Measurements from ENCODE around the gene GMDS. TPM values are rescaled to one million over a fixed set of nuclear protein-coding genes. Genes with fewer than 3 reads are reported as not detected.

GMDS gene
- total RNA-seq, 1 experiment from 2014 or later: 7.9 TPM

DNA sequence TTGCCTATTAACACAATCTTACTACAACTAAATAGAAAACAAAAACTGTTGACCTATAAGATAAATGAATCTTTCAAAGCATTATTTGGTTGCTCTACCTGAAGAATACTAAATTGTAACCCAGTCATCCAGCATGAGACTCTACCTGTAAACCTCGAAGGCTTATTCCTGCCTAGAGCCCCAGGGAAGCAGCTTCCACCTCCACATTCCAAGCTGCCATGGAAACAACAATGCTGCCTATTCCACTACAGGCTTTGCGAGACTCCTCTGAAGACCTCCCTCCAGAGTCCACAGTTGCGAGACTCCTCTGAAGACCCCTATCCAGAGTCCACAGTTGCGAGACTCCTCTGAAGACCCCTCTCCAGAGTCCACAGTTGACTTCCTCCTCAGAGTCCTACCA is 15.7 kb downstream of the GMDS start:
- Histone ChIP-seq H3K36me3 (no peaks in the 10 kb centered on the region), H3K4me1 (replicated peaks) (peaks cover 9% of the 10 kb centered on the region), H3K27me3 (replicated peaks) (no peaks in the 10 kb centered on the region), H3K9me3 (replicated peaks) (no peaks in the 10 kb centered on the region), H3K4me3 (no peak overlapping the region), H3K27ac (no peak overlapping the region)
- DNase-seq (ENCODE audit: low read depth in 1 of 2, low spot score in 2 of 2): no peak

DNA sequence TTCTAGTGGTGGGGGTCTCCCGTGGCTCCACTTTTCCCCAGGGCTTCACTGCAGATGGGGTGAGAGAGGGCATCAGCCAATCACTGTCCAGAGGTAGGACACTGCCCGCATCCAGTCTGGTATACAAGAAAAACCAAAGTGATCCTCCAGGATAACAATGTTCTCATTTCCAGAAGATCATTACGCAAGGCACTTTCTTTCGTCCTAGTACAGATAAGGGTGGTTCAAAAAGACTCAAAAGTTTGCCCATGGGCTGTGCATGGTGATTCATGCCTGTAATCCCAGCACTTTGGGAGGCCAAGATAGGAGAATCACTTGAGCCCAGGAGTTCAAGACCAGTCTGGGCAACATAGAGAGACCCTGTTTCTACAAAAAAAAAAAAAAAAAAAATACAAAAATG is 16.4 kb downstream of the GMDS start:
- no peak for DNase-seq (ENCODE audit: low read depth in 1 of 2, low spot score in 2 of 2)

DNA sequence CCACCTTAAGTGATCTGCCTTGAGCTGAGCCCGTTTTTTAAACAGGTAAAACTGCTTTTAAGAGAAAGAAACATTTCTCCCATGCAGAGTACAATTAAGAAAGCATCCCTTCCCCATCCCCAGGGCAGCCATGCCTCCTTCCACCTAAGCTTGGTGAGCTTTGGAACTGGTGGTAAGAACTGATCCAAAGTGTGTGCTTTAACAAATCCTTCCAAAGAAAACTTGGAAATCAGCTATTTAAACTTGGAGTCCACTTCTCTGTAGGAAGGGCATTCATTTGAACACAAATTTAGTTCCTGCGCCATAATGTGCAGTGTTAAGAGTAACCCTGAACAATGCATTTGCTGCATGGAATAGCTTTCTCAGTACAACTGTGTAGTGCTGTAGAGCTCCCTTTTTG is 17.0 kb downstream of the GMDS start:
- Histone ChIP-seq H3K4me1 (replicated peaks) (peaks cover 9% of the 10 kb centered on the region), H3K4me3 (no peak overlapping the region), H3K9me3 (replicated peaks) (no peaks in the 10 kb centered on the region), H3K27ac (no peak overlapping the region), H3K36me3 (no peaks in the 10 kb centered on the region), H3K27me3 (replicated peaks) (no peaks in the 10 kb centered on the region)
- DNase-seq (ENCODE audit: low read depth in 1 of 2, low spot score in 2 of 2): no peak

More for the DNA sequence above, 16.4 kb downstream of the GMDS start:
- Histone ChIP-seq H3K27ac (no peak overlapping the region), H3K27me3 (replicated peaks) (no peaks in the 10 kb centered on the region), H3K4me3 (no peak overlapping the region), H3K36me3 (no peaks in the 10 kb centered on the region), H3K4me1 (replicated peaks) (peaks cover 9% of the 10 kb centered on the region), H3K9me3 (replicated peaks) (no peaks in the 10 kb centered on the region)

DNA sequence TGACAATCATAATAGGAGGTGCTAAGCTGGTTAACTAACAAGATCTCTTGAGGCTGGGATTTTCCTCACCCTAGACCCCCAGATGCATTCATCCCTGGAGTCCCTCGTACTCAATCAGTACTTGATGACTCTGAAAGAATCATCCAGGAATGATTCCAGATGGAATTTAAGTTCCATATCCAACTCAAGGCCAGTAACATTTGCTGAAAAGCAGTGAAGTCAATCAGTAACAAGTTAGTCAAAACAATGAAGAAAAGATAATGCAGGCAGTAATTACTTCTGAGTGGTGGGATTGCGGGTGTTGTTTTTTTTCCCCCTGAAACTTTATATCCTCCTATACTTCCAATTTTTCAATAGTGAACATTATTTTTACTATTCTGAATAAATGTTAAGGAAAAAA is 18.6 kb downstream of the GMDS start:
- no peak overlapping the region for H3K27ac ChIP-seq

DNA sequence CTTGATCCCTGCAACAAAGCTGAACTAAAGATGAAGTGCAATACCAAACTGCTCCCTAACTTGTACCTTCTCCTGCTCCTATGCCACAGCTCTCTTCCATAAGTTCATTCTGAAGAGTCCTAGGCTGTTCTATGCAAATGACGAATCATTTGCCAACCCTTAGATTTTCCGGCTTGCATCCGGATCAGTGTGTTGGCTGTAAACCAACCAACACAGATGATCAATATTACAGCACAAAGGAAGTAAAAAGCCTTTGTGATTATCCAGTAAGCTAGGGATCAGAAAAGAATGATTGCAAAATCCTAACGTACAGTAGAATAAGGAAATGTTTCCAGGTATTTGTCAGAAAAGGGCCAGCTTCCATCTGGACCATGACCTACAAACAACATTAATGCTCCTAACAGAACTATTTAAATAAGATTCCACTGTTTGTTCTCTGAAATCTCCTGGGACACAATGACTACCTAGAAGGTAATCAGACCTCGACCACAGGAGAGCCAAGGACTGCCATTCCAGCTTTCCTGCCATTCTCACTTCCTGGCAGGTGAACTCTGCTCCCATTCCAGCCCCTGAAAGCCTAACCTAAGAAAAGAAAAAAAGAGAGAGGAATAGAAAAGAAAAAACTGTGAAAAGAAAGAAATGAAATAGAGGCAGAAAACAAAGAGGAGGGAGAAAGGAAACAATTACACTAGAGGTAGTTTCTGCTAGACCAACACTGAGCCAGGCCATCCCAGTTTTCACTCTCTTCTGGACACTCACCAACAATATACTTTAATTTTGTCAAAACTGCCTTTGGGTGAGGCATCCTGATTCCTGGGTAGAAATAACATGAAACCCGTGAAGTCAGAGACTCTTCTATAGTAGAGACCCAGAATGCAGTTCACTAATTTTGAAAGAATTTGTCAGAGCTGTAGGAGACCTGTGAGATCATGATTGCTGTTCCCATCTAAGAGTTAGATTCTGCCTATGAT is 19.7 kb downstream of the GMDS start:
- no peak overlapping the region for H3K4me3 ChIP-seq
- no peak overlapping the region for H3K27ac ChIP-seq
- H3K27me3 ChIP-seq (replicated peaks): no peaks in the 10 kb centered on the region
- no peaks in the 10 kb centered on the region for H3K9me3 ChIP-seq (replicated peaks)
- DNase-seq (ENCODE audit: low read depth in 1 of 2, low spot score in 2 of 2): no peak
- H3K4me1 ChIP-seq (replicated peaks): peaks cover 4% of the 10 kb centered on the region
- H3K36me3 ChIP-seq: no peaks in the 10 kb centered on the region

More for the DNA sequence above, 18.6 kb downstream of the GMDS start:
- DNase-seq (ENCODE audit: low read depth in 1 of 2, low spot score in 2 of 2): no peak
- H3K36me3 ChIP-seq: no peaks in the 10 kb centered on the region
- H3K27me3 ChIP-seq (replicated peaks): no peaks in the 10 kb centered on the region
- peaks cover 13% of the 10 kb centered on the region for H3K4me1 ChIP-seq (replicated peaks)
- H3K4me3 ChIP-seq: no peak overlapping the region
- H3K9me3 ChIP-seq (replicated peaks): no peaks in the 10 kb centered on the region

DNA sequence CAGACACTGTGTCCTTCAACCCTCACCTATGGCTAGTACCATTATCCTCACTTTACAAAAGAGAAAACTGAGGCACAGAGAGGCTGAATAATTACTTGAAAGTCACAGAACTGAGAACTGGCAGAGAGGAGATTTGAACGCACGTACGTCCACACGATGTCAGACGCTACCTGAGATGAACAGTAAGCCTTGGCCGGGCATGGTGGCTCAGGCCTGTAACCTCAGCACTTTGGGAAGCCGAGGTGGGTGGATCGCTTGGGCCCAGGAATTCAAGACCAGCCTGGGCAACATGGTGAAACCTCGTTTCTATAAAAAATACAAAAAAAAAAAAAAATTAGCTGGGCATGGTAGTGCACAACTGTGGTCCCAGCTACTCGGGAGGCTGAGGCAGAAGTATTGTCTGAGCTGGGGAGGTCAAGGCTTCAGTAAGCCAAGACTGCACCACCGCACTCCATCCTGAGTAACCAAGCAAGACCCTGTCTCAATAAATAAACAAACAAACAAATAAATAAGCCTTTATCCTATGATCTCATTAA is 20.5 kb downstream of the GMDS start:
- peaks cover 4% of the 10 kb centered on the region for H3K4me1 ChIP-seq (replicated peaks)
- no peak overlapping the region for H3K27ac ChIP-seq
- no peak for DNase-seq (ENCODE audit: low read depth in 1 of 2, low spot score in 2 of 2)
- H3K27me3 ChIP-seq (replicated peaks): no peaks in the 10 kb centered on the region
- no peak overlapping the region for H3K4me3 ChIP-seq
- H3K9me3 ChIP-seq (replicated peaks): no peaks in the 10 kb centered on the region
- no peaks in the 10 kb centered on the region for H3K36me3 ChIP-seq

DNA sequence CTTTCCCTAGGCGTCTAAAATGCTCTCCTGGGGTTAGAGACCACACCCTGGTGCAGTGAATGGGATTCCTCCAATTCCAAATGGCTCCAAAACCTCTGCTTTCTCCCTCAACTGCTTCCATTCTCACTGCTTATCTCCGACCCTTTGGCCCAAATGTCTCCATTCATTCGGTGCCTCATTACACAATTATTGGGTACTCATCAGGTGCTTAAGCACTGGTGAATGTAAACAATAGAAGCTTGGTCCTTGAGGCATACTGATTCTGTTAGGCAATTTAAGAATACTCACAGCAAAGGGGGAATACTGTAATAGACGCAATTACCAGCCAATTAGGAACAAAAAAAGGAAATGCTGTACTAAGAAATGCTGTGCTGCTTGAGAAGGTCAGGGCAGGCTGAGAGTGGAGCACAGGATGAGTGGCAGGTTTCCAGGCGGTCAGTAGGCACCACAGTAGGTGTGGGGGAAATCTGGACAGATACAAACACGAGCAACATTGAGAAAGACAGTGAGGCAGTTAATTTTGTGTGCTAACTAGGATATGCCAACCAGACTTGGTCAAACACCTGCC is 23.0 kb downstream of the GMDS start:
- DNase-seq (ENCODE audit: low read depth in 1 of 2, low spot score in 2 of 2): no peak
- H3K36me3 ChIP-seq: no peaks in the 10 kb centered on the region
- peak overlapping the region; percentile 41 for H3K4me3 ChIP-seq
- H3K9me3 ChIP-seq (replicated peaks): no peaks in the 10 kb centered on the region
- peaks cover 4% of the 10 kb centered on the region for H3K4me1 ChIP-seq (replicated peaks)
- H3K27ac ChIP-seq: peak overlapping the region; percentile 25; the same call in 1 of the 2 replicates
- H3K27me3 ChIP-seq (replicated peaks): no peaks in the 10 kb centered on the region

DNA sequence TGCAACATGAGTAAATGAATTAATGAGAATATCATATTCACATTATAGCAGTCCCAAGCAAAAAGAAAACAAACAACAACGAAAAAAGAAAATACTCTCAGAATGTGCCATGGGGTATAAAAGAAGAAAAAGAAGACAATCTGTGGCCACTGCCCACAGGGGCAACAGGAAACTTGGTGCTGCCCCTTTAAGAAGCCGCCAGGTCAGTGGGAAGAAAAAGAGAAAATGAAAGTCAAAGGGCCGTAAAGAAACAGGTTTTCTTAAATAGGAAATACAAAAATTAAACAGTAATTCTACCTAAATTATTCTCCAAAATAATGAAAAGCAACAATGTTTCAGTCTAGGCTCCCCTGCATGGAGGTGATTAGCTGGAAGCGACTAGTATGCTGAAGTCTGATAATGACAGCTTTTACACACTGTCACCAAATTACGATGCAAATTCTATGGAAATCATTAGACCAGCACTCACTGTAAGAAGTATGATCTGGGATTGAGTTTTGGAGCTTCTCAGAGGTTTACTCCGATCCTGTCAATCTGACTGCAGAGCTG is 23.6 kb downstream of the GMDS start:
- H3K4me1 ChIP-seq (replicated peaks): peaks cover 4% of the 10 kb centered on the region
- no peaks in the 10 kb centered on the region for H3K9me3 ChIP-seq (replicated peaks)
- no peaks in the 10 kb centered on the region for H3K27me3 ChIP-seq (replicated peaks)
- H3K27ac ChIP-seq: peak overlapping the region; percentile 25
- no peaks in the 10 kb centered on the region for H3K36me3 ChIP-seq
- DNase-seq (ENCODE audit: low read depth in 1 of 2, low spot score in 2 of 2): peak in 1 of 2 experiments; percentile 26
- peak overlapping the region; percentile 41 for H3K4me3 ChIP-seq

DNA sequence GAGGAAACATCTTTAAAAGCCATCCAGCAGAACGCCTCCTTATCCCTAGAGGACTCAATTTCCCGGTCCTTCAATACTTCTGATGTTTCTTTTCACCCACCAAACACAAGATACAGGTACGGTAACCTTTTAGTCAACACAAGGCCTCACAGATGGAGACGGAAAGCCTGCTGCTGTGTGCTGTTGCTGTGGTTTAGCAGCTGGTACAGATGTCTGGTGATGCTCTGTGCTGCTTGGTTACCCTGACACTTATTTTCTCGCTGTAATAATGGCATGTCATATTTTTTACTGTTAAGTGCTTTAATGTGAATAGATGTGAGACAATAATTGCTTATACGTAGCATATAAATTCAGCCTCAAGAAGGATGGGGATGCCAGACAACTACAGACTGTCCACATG is 25.3 kb downstream of the GMDS start:
- H3K4me3 ChIP-seq: no peak overlapping the region
- peaks cover 4% of the 10 kb centered on the region for H3K4me1 ChIP-seq (replicated peaks)
- DNase-seq (ENCODE audit: low read depth in 1 of 2, low spot score in 2 of 2): no peak
- H3K9me3 ChIP-seq (replicated peaks): no peaks in the 10 kb centered on the region
- H3K27me3 ChIP-seq (replicated peaks): no peaks in the 10 kb centered on the region
- no peak overlapping the region for H3K27ac ChIP-seq
- no peaks in the 10 kb centered on the region for H3K36me3 ChIP-seq

DNA sequence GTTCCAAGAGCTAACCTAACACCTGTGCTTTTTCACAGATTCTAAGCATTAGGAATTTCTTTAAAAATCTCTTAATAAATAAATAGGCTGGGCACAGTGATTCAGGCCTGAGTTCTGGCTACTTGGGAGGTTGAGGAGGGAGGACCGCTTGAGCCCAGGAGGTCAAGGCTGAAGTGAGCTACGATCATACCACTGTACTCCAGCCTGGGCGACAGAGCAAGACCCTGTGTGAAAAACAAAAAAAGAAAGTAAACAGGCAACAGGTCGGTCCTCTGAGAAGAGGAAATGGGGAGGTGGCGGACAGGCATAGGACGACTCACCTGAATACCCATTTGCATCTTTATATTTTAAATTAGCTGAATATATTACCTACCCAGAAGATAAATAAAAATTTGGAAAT is 26.5 kb downstream of the GMDS start:
- H3K36me3 ChIP-seq: no peaks in the 10 kb centered on the region
- no peak for DNase-seq (ENCODE audit: low read depth in 1 of 2, low spot score in 2 of 2)
- no peaks in the 10 kb centered on the region for H3K27me3 ChIP-seq (replicated peaks)
- H3K4me1 ChIP-seq (replicated peaks): peaks cover 4% of the 10 kb centered on the region
- no peak overlapping the region for H3K27ac ChIP-seq
- H3K4me3 ChIP-seq: no peak overlapping the region
- no peaks in the 10 kb centered on the region for H3K9me3 ChIP-seq (replicated peaks)

DNA sequence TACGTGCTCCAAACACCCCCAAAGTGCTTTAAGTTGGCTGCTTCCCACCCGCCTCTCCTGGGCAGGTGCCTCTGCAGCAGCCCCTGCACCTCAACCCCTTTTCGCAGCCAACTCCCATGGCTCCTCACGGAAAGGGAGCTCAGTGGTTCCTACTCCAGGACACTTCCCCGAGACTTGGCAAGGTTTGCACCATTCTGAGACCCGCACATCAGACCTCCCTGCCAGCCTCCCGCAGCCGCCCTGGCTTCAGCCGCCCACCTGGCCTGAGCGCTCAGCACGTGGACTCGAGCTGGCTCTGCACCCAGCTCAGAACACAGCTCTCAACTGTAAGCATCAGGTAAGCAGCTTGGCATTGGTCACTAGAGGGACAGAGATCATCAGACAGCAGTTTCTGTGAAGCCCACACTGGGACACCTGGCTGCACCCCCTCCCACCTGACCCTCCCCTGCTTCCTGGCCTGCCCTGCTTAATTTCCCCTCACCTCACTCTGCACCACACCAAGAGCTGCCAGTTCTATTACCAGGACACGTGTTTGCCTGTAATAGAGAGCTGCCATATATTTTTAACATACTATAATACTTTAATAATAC is 28.5 kb downstream of the GMDS start:
- no peaks in the 10 kb centered on the region for H3K9me3 ChIP-seq (replicated peaks)
- H3K27me3 ChIP-seq (replicated peaks): 0 out of 2 replicates have a peak, but pooled peaks cover under 1% of the 10 kb centered on the region
- DNase-seq (ENCODE audit: low read depth in 1 of 2, low spot score in 2 of 2): no peak
- no peak overlapping the region for H3K4me3 ChIP-seq
- H3K4me1 ChIP-seq (replicated peaks): no peaks in the 10 kb centered on the region
- no peak overlapping the region for H3K27ac ChIP-seq
- H3K36me3 ChIP-seq: no peaks in the 10 kb centered on the region

DNA sequence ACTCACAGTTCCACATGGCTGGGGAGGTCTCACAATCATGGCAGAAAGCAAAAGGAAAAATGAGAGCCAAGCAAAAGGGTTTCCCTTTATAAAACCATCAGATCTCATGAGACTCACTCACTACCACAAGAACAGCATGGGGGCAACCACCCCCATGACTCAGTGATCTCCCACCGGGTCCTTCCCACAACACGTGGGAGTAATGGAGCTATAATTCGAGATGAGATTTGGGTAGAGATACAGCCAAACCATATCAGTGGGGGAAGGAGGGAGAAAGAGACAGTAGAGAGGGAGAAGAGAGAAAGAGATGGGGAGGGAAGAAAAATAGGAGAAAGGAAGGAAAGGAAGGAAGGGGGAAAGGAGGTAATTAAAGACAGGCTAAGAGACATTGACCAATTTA is 30.1 kb downstream of the GMDS start:
- DNase-seq (ENCODE audit: low read depth in 1 of 2, low spot score in 2 of 2): no peak
- Histone ChIP-seq H3K4me1 (replicated peaks) (no peaks in the 10 kb centered on the region), H3K9me3 (replicated peaks) (no peaks in the 10 kb centered on the region), H3K27ac (no peak overlapping the region), H3K4me3 (no peak overlapping the region), H3K27me3 (replicated peaks) (peaks cover 6% of the 10 kb centered on the region; the same call in 1 of the 2 replicates), H3K36me3 (no peaks in the 10 kb centered on the region)

DNA sequence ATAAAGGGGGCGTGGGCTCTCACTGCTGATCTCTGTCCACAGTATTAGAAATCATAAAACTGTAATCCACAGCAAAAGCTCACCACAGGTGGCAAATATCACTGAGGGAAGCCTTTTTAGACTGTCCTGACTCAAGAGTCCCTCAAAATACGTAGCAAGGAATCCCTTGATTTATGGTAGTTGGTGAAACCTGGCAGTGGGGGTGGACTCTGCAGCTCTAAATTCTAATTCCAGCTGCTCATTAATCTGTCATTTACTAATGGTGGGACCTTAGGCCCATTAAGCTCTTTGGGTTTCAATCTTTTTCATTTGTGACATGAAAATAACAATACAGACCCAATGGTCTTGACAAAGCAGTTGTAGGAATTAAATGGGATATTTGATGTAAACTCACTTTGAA is 32.3 kb downstream of the GMDS start:
- Histone ChIP-seq H3K36me3 (no peaks in the 10 kb centered on the region), H3K9me3 (replicated peaks) (no peaks in the 10 kb centered on the region), H3K27ac (no peak overlapping the region), H3K4me1 (replicated peaks) (no peaks in the 10 kb centered on the region), H3K27me3 (replicated peaks) (peaks cover 6% of the 10 kb centered on the region; the same call in 1 of the 2 replicates), H3K4me3 (no peak overlapping the region)
- no peak for DNase-seq (ENCODE audit: low read depth in 1 of 2, low spot score in 2 of 2)
